T-helper 2 cell treated with Interferon-gamma antibody and Interleukin-4, amounts not matched to agents 5 μg/mL and 100 μg/mL, for 36 hours (primary cell): Measurements from ENCODE around the gene ADARB1.

ENCODE experiments used
- DNase-seq: peaks from one replicate; pipeline ENCODE4 v3.0.0; 2021; ENCODE audit warnings: low spot score
- H3K27ac Mint-ChIP-seq: one replicate; pipeline ENCODE4 v1.8.0; 2021; ENCODE audit warnings: mild to moderate bottlenecking, mixed read lengths
- H3K27me3 Mint-ChIP-seq: one replicate; pipeline ENCODE4 v1.8.0; 2021; ENCODE audit warnings: low read depth, mixed read lengths
- H3K36me3 Mint-ChIP-seq: one replicate; pipeline ENCODE4 v1.8.0; 2021; ENCODE audit warnings: low read depth, mixed read lengths
- H3K4me1 Mint-ChIP-seq: one replicate; pipeline ENCODE4 v1.8.0; 2021; ENCODE audit warnings: low read depth, mixed read lengths
- H3K4me3 Mint-ChIP-seq: one replicate; pipeline ENCODE4 v1.8.0; 2022; ENCODE audit warnings: mild to moderate bottlenecking, moderate library complexity, mixed read lengths
- H3K9me3 Mint-ChIP-seq: one replicate; pipeline ENCODE4 v1.8.0; 2021; ENCODE audit warnings: mixed read lengths

ADARB1 gene

GRCh38 chr21:45236481-45236880, 162.1 kb downstream of the ADARB1 start:
- Mint-ChIP-seq H3K9me3 (no peaks in the 10 kb centered on the region), H3K4me1 (peaks cover 7% of the 10 kb centered on the region), H3K36me3 (no peaks in the 10 kb centered on the region), H3K4me3 (no peak overlapping the region), H3K27me3 (peaks cover 49% of the 10 kb centered on the region), H3K27ac (no peak overlapping the region)
- DNase-seq = no peak

- H3K27me3 Mint-ChIP-seq = peaks cover 45% of the 10 kb centered on the region
- no peak overlapping the region for H3K4me3 Mint-ChIP-seq
- no peak for DNase-seq
- no peaks in the 10 kb centered on the region for H3K36me3 Mint-ChIP-seq
- no peak overlapping the region for H3K27ac Mint-ChIP-seq
- H3K4me1 Mint-ChIP-seq = peaks cover 3% of the 10 kb centered on the region
- H3K9me3 Mint-ChIP-seq = peaks cover 5% of the 10 kb centered on the region
Observed at GRCh38 chr21:45237401-45237800, 163.0 kb downstream of the ADARB1 start.

- no peak for DNase-seq
Observed at GRCh38 chr21:45241357-45241756, 167.0 kb downstream of the ADARB1 start.

GRCh38 chr21:45243603-45244002, 169.2 kb downstream of the ADARB1 start:
- Mint-ChIP-seq H3K9me3 (peaks cover 21% of the 10 kb centered on the region), H3K36me3 (peaks cover 2% of the 10 kb centered on the region), H3K27me3 (peaks cover 29% of the 10 kb centered on the region), H3K27ac (no peak overlapping the region), H3K4me3 (no peak overlapping the region), H3K4me1 (no peaks in the 10 kb centered on the region)
- DNase-seq = no peak

More at GRCh38 chr21:45241357-45241756, 167.0 kb downstream of the ADARB1 start:
- Mint-ChIP-seq H3K9me3 (peaks cover 21% of the 10 kb centered on the region), H3K4me1 (peaks cover 3% of the 10 kb centered on the region), H3K36me3 (peaks cover 2% of the 10 kb centered on the region), H3K27ac (no peak overlapping the region), H3K4me3 (no peak overlapping the region), H3K27me3 (peaks cover 36% of the 10 kb centered on the region)

GRCh38 chr21:45244799-45245340, 170.5 kb downstream of the ADARB1 start:
- no peaks in the 10 kb centered on the region for H3K4me1 Mint-ChIP-seq
- no peak overlapping the region for H3K4me3 Mint-ChIP-seq
- H3K27me3 Mint-ChIP-seq = peaks cover 22% of the 10 kb centered on the region
- peaks cover 2% of the 10 kb centered on the region for H3K36me3 Mint-ChIP-seq
- no peak for DNase-seq
- no peak overlapping the region for H3K27ac Mint-ChIP-seq
- peaks cover 21% of the 10 kb centered on the region for H3K9me3 Mint-ChIP-seq

- Mint-ChIP-seq H3K27me3 (peaks cover 17% of the 10 kb centered on the region), H3K4me1 (no peaks in the 10 kb centered on the region), H3K36me3 (peaks cover 2% of the 10 kb centered on the region), H3K9me3 (peaks cover 20% of the 10 kb centered on the region), H3K4me3 (no peak overlapping the region), H3K27ac (no peak overlapping the region)
- no peak for DNase-seq
Observed at GRCh38 chr21:45246386-45247320, 172.3 kb downstream of the ADARB1 start.

- H3K27me3 Mint-ChIP-seq = peaks cover 16% of the 10 kb centered on the region
- no peaks in the 10 kb centered on the region for H3K4me1 Mint-ChIP-seq
- no peak overlapping the region for H3K4me3 Mint-ChIP-seq
- H3K36me3 Mint-ChIP-seq = peaks cover 2% of the 10 kb centered on the region
- no peak for DNase-seq
- no peak overlapping the region for H3K27ac Mint-ChIP-seq
- H3K9me3 Mint-ChIP-seq = peaks cover 13% of the 10 kb centered on the region
Observed at GRCh38 chr21:45248301-45248892, 174.0 kb downstream of the ADARB1 start.

GRCh38 chr21:45248893-45249381, 174.6 kb downstream of the ADARB1 start:
- H3K36me3 Mint-ChIP-seq = no peaks in the 10 kb centered on the region
- peaks cover 7% of the 10 kb centered on the region for H3K9me3 Mint-ChIP-seq
- no peak for DNase-seq
- no peak overlapping the region for H3K27ac Mint-ChIP-seq
- no peaks in the 10 kb centered on the region for H3K4me1 Mint-ChIP-seq
- no peak overlapping the region for H3K4me3 Mint-ChIP-seq
- peaks cover 16% of the 10 kb centered on the region for H3K27me3 Mint-ChIP-seq

- no peaks in the 10 kb centered on the region for H3K36me3 Mint-ChIP-seq
- no peak overlapping the region for H3K27ac Mint-ChIP-seq
- DNase-seq = no peak
- peaks cover under 1% of the 10 kb centered on the region for H3K4me1 Mint-ChIP-seq
- H3K9me3 Mint-ChIP-seq = peaks cover under 1% of the 10 kb centered on the region
- peaks cover 13% of the 10 kb centered on the region for H3K27me3 Mint-ChIP-seq
- H3K4me3 Mint-ChIP-seq = no peak overlapping the region
Observed at GRCh38 chr21:45249626-45250025, 175.2 kb downstream of the ADARB1 start.

GRCh38 chr21:45250272-45250671, 175.9 kb downstream of the ADARB1 start:
- no peaks in the 10 kb centered on the region for H3K36me3 Mint-ChIP-seq
- no peak for DNase-seq
- H3K27me3 Mint-ChIP-seq = peaks cover 16% of the 10 kb centered on the region
- H3K4me3 Mint-ChIP-seq = no peak overlapping the region
- no peak overlapping the region for H3K27ac Mint-ChIP-seq
- H3K4me1 Mint-ChIP-seq = peaks cover 5% of the 10 kb centered on the region
- no peaks in the 10 kb centered on the region for H3K9me3 Mint-ChIP-seq

GRCh38 chr21:45250914-45251634, 176.7 kb downstream of the ADARB1 start:
- Mint-ChIP-seq H3K4me1 (peaks cover 6% of the 10 kb centered on the region), H3K9me3 (no peaks in the 10 kb centered on the region), H3K36me3 (no peaks in the 10 kb centered on the region), H3K27ac (no peak overlapping the region), H3K27me3 (peaks cover 16% of the 10 kb centered on the region), H3K4me3 (no peak overlapping the region)
- DNase-seq = no peak

- no peak overlapping the region for H3K4me3 Mint-ChIP-seq
- DNase-seq = no peak
- H3K36me3 Mint-ChIP-seq = no peaks in the 10 kb centered on the region
- peaks cover 9% of the 10 kb centered on the region for H3K4me1 Mint-ChIP-seq
- H3K27me3 Mint-ChIP-seq = peaks cover 16% of the 10 kb centered on the region
- H3K27ac Mint-ChIP-seq = no peak overlapping the region
- H3K9me3 Mint-ChIP-seq = no peaks in the 10 kb centered on the region
Observed at GRCh38 chr21:45251635-45252447, 177.5 kb downstream of the ADARB1 start.

- Mint-ChIP-seq H3K4me3 (no peak overlapping the region), H3K27ac (no peak overlapping the region), H3K4me1 (peaks cover 11% of the 10 kb centered on the region), H3K36me3 (no peaks in the 10 kb centered on the region), H3K27me3 (peaks cover 16% of the 10 kb centered on the region), H3K9me3 (no peaks in the 10 kb centered on the region)
- DNase-seq = no peak
Observed at GRCh38 chr21:45252448-45252925, 178.1 kb downstream of the ADARB1 start.
